H1 (cell line): ENCODE data around the gene NECTIN1. TPM values are rescaled to one million over a fixed set of nuclear protein-coding genes. Genes with fewer than 3 reads are reported as not detected.

Source experiments
- CTCF ChIA-PET: fragments of 300-600 bp; sonication (Branson Sonifier 250); formaldehyde crosslinking; loops from one replicate; lab custom pipeline; 2021; ENCODE audit not compliant: partially characterized antibody; lab: Charles Lee
- POLR2A ChIA-PET: fragments of 300-600 bp; sonication (Branson Sonifier 250); formaldehyde crosslinking; loops from one replicate; lab custom pipeline; 2021; ENCODE audit warnings: inconsistent platforms; ENCODE audit not compliant: partially characterized antibody; lab: Charles Lee
- DNase-seq, 2 experiments: peaks; one replicate each; pipeline versions ENCODE4 v3.0.0 to v3.0.0-alpha.2; 2010 to 2022; ENCODE audit warnings: low spot score in 2 of 2, low read depth in 1 of 2, mixed read lengths in 1 of 2
- FAIRE-seq: peaks from 2 replicates; lab custom pipeline; 2011; peaks lifted over from hg19 to GRCh38; lab: Jason Lieb, UNC
- H2AFZ ChIP-seq: 2 replicates; pipeline ENCODE4 v1.8.1; 2012; ENCODE audit warnings: low read length, inconsistent platforms
- H2AK5ac ChIP-seq: 2 replicates; pipeline ENCODE4 v1.6.1; 2013; ENCODE audit warnings: low read depth, low read length
- H2BK120ac ChIP-seq: replicated peaks from 2 replicates; pipeline ENCODE3; 2013; ENCODE audit warnings: low read depth, low read length, inconsistent platforms
- H2BK12ac ChIP-seq: 2 replicates; pipeline ENCODE4 v1.6.1; 2013; ENCODE audit warnings: low read depth, low read length
- H2BK15ac ChIP-seq: 2 replicates; pipeline ENCODE4 v1.6.1; 2013; ENCODE audit warnings: low read length
- H2BK20ac ChIP-seq: 2 replicates; pipeline ENCODE4 v1.6.1; 2013; ENCODE audit warnings: low read length
- H2BK5ac ChIP-seq: 2 replicates; pipeline ENCODE4 v1.6.1; 2013; ENCODE audit warnings: low read depth, low read length
- H3K14ac ChIP-seq: 2 replicates; pipeline ENCODE4 v1.6.1; 2013; ENCODE audit warnings: inconsistent platforms; ENCODE audit not compliant: insufficient read length
- H3K18ac ChIP-seq: 2 replicates; pipeline ENCODE4 v1.6.1; 2013; ENCODE audit warnings: low read length; ENCODE audit errors: extremely low read depth
- H3K23ac ChIP-seq: 2 replicates; pipeline ENCODE4 v1.6.1; 2013; ENCODE audit warnings: inconsistent platforms; ENCODE audit not compliant: insufficient read length
- H3K23me2 ChIP-seq: 2 replicates; pipeline ENCODE4 v1.6.1; 2013; ENCODE audit warnings: low read depth, low read length
- H3K27ac ChIP-seq: 2 replicates; pipeline ENCODE4 v1.6.1; 2011; ENCODE audit warnings: low read depth, low read length, inconsistent platforms
- H3K27me3 ChIP-seq, 4 experiments: replicated peaks in 1 of 4; 1 replicate in 1 of 4; 2 replicates in 3 of 4; pipeline versions ENCODE4 v1.6.1 to v1.8.1; 2011 to 2013; ENCODE audit warnings: low read length in 3 of 4, mild to moderate bottlenecking in 3 of 4, inconsistent platforms in 2 of 4, mixed read lengths in 2 of 4, moderate library complexity in 1 of 4; ENCODE audit not compliant: control insufficient read depth in 3 of 4, insufficient read depth in 3 of 4; ENCODE audit errors: extremely low read depth in 1 of 4
- H3K36me3 ChIP-seq, 4 experiments: 2 replicates each; pipeline versions ENCODE4 v1.6.1 to v1.8.1; 2011 to 2013; ENCODE audit warnings: mild to moderate bottlenecking in 4 of 4, low read length in 3 of 4, moderate library complexity in 2 of 4, control low read depth in 1 of 4, inconsistent platforms in 1 of 4; ENCODE audit not compliant: insufficient read depth in 4 of 4, control insufficient read depth in 2 of 4
- H3K4ac ChIP-seq: replicated peaks from 2 replicates; pipeline ENCODE3; 2013; ENCODE audit warnings: low read length, low read depth, mixed read lengths, inconsistent platforms; ENCODE audit not compliant: insufficient read length
- H3K4me1 ChIP-seq, 4 experiments: replicated peaks in 1 of 4; 1 replicate in 1 of 4; 2 replicates in 3 of 4; pipeline versions ENCODE4 v1.6.1 to v1.8.1; 2011 to 2013; ENCODE audit warnings: low read length in 3 of 4, inconsistent platforms in 2 of 4, mixed read lengths in 1 of 4; ENCODE audit not compliant: insufficient read depth in 4 of 4, control insufficient read depth in 3 of 4
- H3K4me2 ChIP-seq, 2 experiments: 2 replicates each; pipeline versions ENCODE4 v1.6.1 to v1.8.1; 2011 to 2013; ENCODE audit warnings: low read depth in 2 of 2, low read length in 2 of 2, control low read depth in 1 of 2, inconsistent platforms in 1 of 2, mild to moderate bottlenecking in 1 of 2; ENCODE audit not compliant: insufficient read depth in 1 of 2
- H3K4me3 ChIP-seq, 4 experiments: fragments of 200-600, 300-600 bp in 1 of 4; sonication (generic), shearing (Covaris generic), sonication (Bioruptor Twin) in 1 of 4; 2 replicates each; pipeline versions ENCODE4 v1.5.1 to v1.8.1; 2011 to 2016; ENCODE audit warnings: low read length in 4 of 4, low read depth in 3 of 4, control low read depth in 2 of 4, inconsistent platforms in 2 of 4, mild to moderate bottlenecking in 2 of 4, mixed read lengths in 1 of 4, moderate library complexity in 1 of 4; ENCODE audit not compliant: insufficient read depth in 2 of 4; ENCODE audit errors: extremely low read depth in 1 of 4
- H3K56ac ChIP-seq: replicated peaks from 2 replicates; pipeline ENCODE3; 2013; ENCODE audit warnings: low read depth, mild to moderate bottlenecking, mixed read lengths, low read length, inconsistent platforms; ENCODE audit not compliant: insufficient read length
- H3K79me1 ChIP-seq: 2 replicates; pipeline ENCODE4 v1.6.1; 2013; ENCODE audit warnings: low read depth, low read length, control low read depth
- H3K79me2 ChIP-seq, 2 experiments: 2 replicates each; pipeline versions ENCODE4 v1.6.1 to v1.8.1; 2012 to 2013; ENCODE audit warnings: low read length in 2 of 2, mild to moderate bottlenecking in 2 of 2, inconsistent platforms in 1 of 2; ENCODE audit not compliant: insufficient read depth in 2 of 2, control insufficient read depth in 1 of 2
- H3K9ac ChIP-seq, 4 experiments: replicated peaks in 1 of 4; 1 replicate in 1 of 4; 2 replicates in 3 of 4; pipeline versions ENCODE4 v1.6.1 to v1.8.1; 2011 to 2013; ENCODE audit warnings: low read depth in 3 of 4, low read length in 3 of 4, control low read depth in 2 of 4, mild to moderate bottlenecking in 2 of 4, moderate library complexity in 2 of 4, inconsistent platforms in 1 of 4; ENCODE audit errors: extremely low read depth in 1 of 4
- H3K9me3 ChIP-seq, 2 experiments: 2 replicates each; pipeline versions ENCODE4 v1.6.1 to v1.8.1; 2012 to 2013; ENCODE audit warnings: mild to moderate bottlenecking in 2 of 2, moderate library complexity in 2 of 2, control low read depth in 1 of 2, inconsistent platforms in 1 of 2, low read depth in 1 of 2, low read length in 1 of 2, mixed read lengths in 1 of 2; ENCODE audit not compliant: insufficient read depth in 2 of 2
- H4K20me1 ChIP-seq, 2 experiments: replicated peaks in 1 of 2; 2 replicates each; pipeline versions ENCODE3 to v1.8.1; 2011 to 2013; ENCODE audit warnings: inconsistent platforms in 2 of 2, low read length in 2 of 2, mild to moderate bottlenecking in 1 of 2; ENCODE audit not compliant: insufficient read depth in 2 of 2, control insufficient read depth in 1 of 2
- H4K5ac ChIP-seq: 2 replicates; pipeline ENCODE4 v1.6.1; 2013; ENCODE audit warnings: low read length, low read depth, mixed read lengths, inconsistent platforms; ENCODE audit not compliant: insufficient read length
- H4K8ac ChIP-seq: 2 replicates; pipeline ENCODE4 v1.8.0; 2013; ENCODE audit warnings: mild to moderate bottlenecking, moderate library complexity, low read length, inconsistent platforms; ENCODE audit not compliant: insufficient read depth; ENCODE audit errors: extremely low read depth
- H4K91ac ChIP-seq: replicated peaks from 2 replicates; pipeline ENCODE3; 2013; ENCODE audit warnings: low read length, mixed read lengths, inconsistent platforms; ENCODE audit not compliant: insufficient read length
- CEBPB ChIP-seq: IDR thresholded peaks from 2 replicates; pipeline ENCODE4 v1.6.1; 2012; ENCODE audit warnings: low read depth, low read length
- RAD21 ChIP-seq, 2 experiments: IDR thresholded peaks in 1 of 2; conservative IDR thresholded peaks in 1 of 2; 2 replicates each; pipeline ENCODE4 v1.6.1; 2011; ENCODE audit warnings: low read depth in 2 of 2, low read length in 2 of 2, improper control_type of control experiment in 1 of 2, inconsistent platforms in 1 of 2, mild to moderate bottlenecking in 1 of 2, moderate library complexity in 1 of 2
- WGBS, 2 experiments: shearing (Covaris generic) in 1 of 2; methylation state at CpG; one replicate each; pipeline versions ENCODE4 v1.1.6 to v1.1.7; 2013 to 2015; ENCODE audit warnings: low lambda C conversion rate in 2 of 2, mixed read lengths in 2 of 2, inconsistent platforms in 1 of 2, low coverage in 1 of 2, missing lambda C conversion rate in 1 of 2; ENCODE audit not compliant: insufficient replicate concordance in 2 of 2, insufficient coverage in 1 of 2, insufficient read length in 1 of 2; ENCODE audit errors: extremely low coverage in 1 of 2, missing lambda C conversion rate in 1 of 2; 5-methylcytosine and 5-hydroxymethylcytosine counted together
- polyA plus RNA-seq, 7 experiments: library from polyadenylated mRNA; depleted of rRNA in 3 of 7; stranded (reverse) in 5 of 7; unstranded in 2 of 7; fragments of >200 nt in 5 of 7; fragments of 200-250 nt in 2 of 7; gene quantifications; 1 replicate in 5 of 7; 2 replicates in 1 of 7; 4 replicates in 1 of 7; pipeline versions ENCODE4 v1.2.1 to v1.2.3, GENCODE V29; 2011 to 2013; ENCODE audit warnings: missing spikeins in 2 of 7, mixed read lengths in 2 of 7
- total RNA-seq: library from RNA; stranded (reverse); fragmentation: NEBNext Ultra II Directional; extraction: Animal tissue kit (Norgen Biotek cat#: 25700); gene quantifications from 2 replicates; pipeline ENCODE4 v1.2.1, GENCODE V29; 2021

The NECTIN1 gene
- total and polyA plus RNA-seq, 2 of the 8 experiments (the other 6 are each of a cell fraction or from before 2014, with no cell fraction given) = 43.2 to 97.7 TPM

- Histone ChIP-seq H3K23me2 (peaks cover 3% of the 10 kb centered on the region; the same call in 1 of the 2 replicates), H3K36me3 (no peaks in the 10 kb centered on the region), H3K79me1 (no peaks in the 10 kb centered on the region), H4K8ac (no peak overlapping the region), H3K9me3 (no peaks in the 10 kb centered on the region), H4K20me1 (no peaks in the 10 kb centered on the region), H2BK15ac (no peak overlapping the region; the same call in 1 of the 2 replicates), H2BK12ac (0 out of 2 replicates have a peak overlapping the region, but pooled peaks have one; percentile 27), H3K4me2 (no peak overlapping the region), H2AFZ (no peak overlapping the region), H3K4me1 (peaks cover 0 to 5% (median 0%) of the 10 kb centered on the region in 4 experiments; a peak in 3 of 7 replicates), H2BK120ac (no peak overlapping the region), H3K18ac (no peak overlapping the region), H3K27ac (no peak overlapping the region), H3K23ac (no peak overlapping the region), H3K4ac (no peak overlapping the region), H2BK20ac (no peak overlapping the region), H3K79me2 (no peaks in the 10 kb centered on the region), H2AK5ac (no peak overlapping the region), H3K9ac (no peak overlapping the region), H3K14ac (no peak overlapping the region), H4K91ac (no peak overlapping the region), H3K56ac (no peak overlapping the region), H2BK5ac (no peak overlapping the region), H3K27me3 (no peaks in the 10 kb centered on the region; a peak in 1 of 7 replicates), H4K5ac (no peak overlapping the region), H3K4me3 (no peak overlapping the region)
- FAIRE-seq (no peak), DNase-seq (no peak)
- WGBS, 2 experiments = 88% methylated on average over 10 of the region's 10 CpGs; no CpG with 5 or more reads in 1 of the 2 experiments
- CTCF ChIA-PET = interaction anchor here (0.6 to 19.1 kb wide), 20 partner anchors 9 to 530 kb away, joined by 3 to 245 read pairs (median 3); no protein-coding TSS in a partner anchor
- POLR2A ChIA-PET = interaction anchor here (0.6 kb wide), 1 partner anchor 18 kb away, joined by 4 read pairs; no protein-coding TSS in a partner anchor
- TF ChIP-seq CEBPB (no peak), RAD21 (IDR thresholded peaks at IDR 0.05 in 1 of 2, conservative IDR thresholded peaks at IDR 0.05 in 1 of 2; ENCODE audit: low read depth in 2 of 2, low read length in 2 of 2) (no peak)
Measured at GRCh38 chr11:119643212-119643875, 85.7 kb downstream of the NECTIN1 start.
